CD14-positive monocyte (primary cell): ENCODE measurements around the gene C16orf74. TPM values are rescaled to one million over a fixed set of nuclear protein-coding genes. Genes with fewer than 3 reads are reported as not detected.

Source experiments
- DNase-seq, 3 donors: peaks; one replicate each; pipeline ENCODE4 v3.0.0-alpha.2; 2011 to 2022
- H2AFZ ChIP-seq: 2 replicates; pipeline ENCODE4 v1.6.0; 2012; ENCODE audit warnings: mild to moderate bottlenecking, low read depth, low read length, inconsistent platforms; ENCODE audit not compliant: insufficient read depth, poor library complexity, severe bottlenecking
- H3K27ac ChIP-seq, 2 donors: 1 replicate in 1 of 2; 2 replicates in 1 of 2; pipeline ENCODE4 v1.5.1; 2012 to 2013; ENCODE audit warnings: low read length in 2 of 2, control low read depth in 1 of 2, inconsistent platforms in 1 of 2, low read depth in 1 of 2, mild to moderate bottlenecking in 1 of 2
- H3K27me3 ChIP-seq, 2 donors: one replicate each; pipeline versions ENCODE4 v1.6.0 to v1.6.1; 2011 to 2013; ENCODE audit warnings: low read length in 2 of 2; ENCODE audit not compliant: control insufficient read depth in 2 of 2, insufficient read depth in 2 of 2
- H3K36me3 ChIP-seq, 2 donors: replicated peaks in 1 of 2; 1 replicate in 1 of 2; 2 replicates in 1 of 2; pipeline versions ENCODE4 v1.5.1 to v1.6.1; 2012 to 2013; ENCODE audit warnings: low read length in 2 of 2, control low read depth in 1 of 2, inconsistent platforms in 1 of 2, mild to moderate bottlenecking in 1 of 2; ENCODE audit not compliant: insufficient read depth in 2 of 2, control insufficient read depth in 1 of 2
- H3K4me1 ChIP-seq, 2 donors: 1 replicate in 1 of 2; 2 replicates in 1 of 2; pipeline versions ENCODE4 v1.5.1 to v1.6.1; 2012 to 2013; ENCODE audit warnings: low read length in 2 of 2, control low read depth in 1 of 2, inconsistent platforms in 1 of 2, mild to moderate bottlenecking in 1 of 2, moderate library complexity in 1 of 2; ENCODE audit not compliant: insufficient read depth in 2 of 2, control insufficient read depth in 1 of 2
- H3K4me2 ChIP-seq: replicated peaks from 2 replicates; pipeline ENCODE3; 2012; ENCODE audit warnings: low read length, moderate library complexity, mild to moderate bottlenecking; ENCODE audit not compliant: poor library complexity, severe bottlenecking; ENCODE audit errors: extremely low read depth
- H3K4me3 ChIP-seq, 3 experiments: fragments of 200-600 bp in 1 of 3; sonication (generic) in 1 of 3; replicated peaks in 1 of 3; 1 replicate in 2 of 3; 2 replicates in 1 of 3; pipeline ENCODE4 v1.5.1; 2011 to 2013; ENCODE audit warnings: low read length in 3 of 3, mild to moderate bottlenecking in 3 of 3, control low read depth in 2 of 3, low read depth in 2 of 3, inconsistent platforms in 1 of 3, moderate library complexity in 1 of 3
- H3K79me2 ChIP-seq: 2 replicates; pipeline ENCODE4 v1.6.0; 2012; ENCODE audit warnings: mild to moderate bottlenecking, control low read depth, inconsistent platforms, low read length, moderate library complexity; ENCODE audit not compliant: insufficient read depth
- H3K9ac ChIP-seq: 2 replicates; pipeline ENCODE4 v1.6.0; 2017; ENCODE audit warnings: low read length, mild to moderate bottlenecking; ENCODE audit not compliant: insufficient read depth, poor library complexity, severe bottlenecking
- H3K9me3 ChIP-seq, 2 donors: replicated peaks in 1 of 2; 1 replicate in 1 of 2; 2 replicates in 1 of 2; pipeline versions ENCODE4 v1.5.1 to v1.6.1; 2012 to 2013; ENCODE audit warnings: low read length in 2 of 2, control low read depth in 1 of 2; ENCODE audit not compliant: control insufficient read depth in 1 of 2, insufficient read depth in 1 of 2
- H4K20me1 ChIP-seq: 2 replicates; pipeline ENCODE4 v1.6.0; 2012; ENCODE audit warnings: mild to moderate bottlenecking, low read length, control low read depth, moderate library complexity; ENCODE audit not compliant: insufficient read depth
- H3K27ac Mint-ChIP-seq, 7 donors: one replicate each; pipeline ENCODE4 v1.8.0; 2020; ENCODE audit warnings: mild to moderate bottlenecking in 7 of 7, mixed read lengths in 7 of 7, moderate library complexity in 6 of 7, inconsistent platforms in 2 of 7
- H3K27me3 Mint-ChIP-seq, 3 donors: one replicate each; pipeline ENCODE4 v1.8.0; 2021 to 2022; ENCODE audit warnings: low read depth in 3 of 3, mild to moderate bottlenecking in 3 of 3, mixed read lengths in 3 of 3, moderate library complexity in 3 of 3, inconsistent platforms in 1 of 3
- H3K36me3 Mint-ChIP-seq, 2 donors: one replicate each; pipeline ENCODE4 v1.8.0; 2020; ENCODE audit warnings: mixed read lengths in 2 of 2, inconsistent platforms in 1 of 2, mild to moderate bottlenecking in 1 of 2
- H3K4me1 Mint-ChIP-seq: one replicate; pipeline ENCODE4 v1.8.0; 2020; ENCODE audit warnings: mild to moderate bottlenecking, mixed read lengths
- H3K4me3 Mint-ChIP-seq, 2 donors: one replicate each; pipeline ENCODE4 v1.8.0; 2020; ENCODE audit warnings: mild to moderate bottlenecking in 2 of 2, mixed read lengths in 2 of 2, moderate library complexity in 1 of 2
- H3K9me3 Mint-ChIP-seq, 7 donors: one replicate each; pipeline ENCODE4 v1.8.0; 2020 to 2022; ENCODE audit warnings: mixed read lengths in 7 of 7, mild to moderate bottlenecking in 6 of 7, moderate library complexity in 6 of 7, inconsistent platforms in 2 of 7
- WGBS: methylation state at CpG from one replicate; pipeline ENCODE4 v1.1.5; 2013; ENCODE audit warnings: missing lambda C conversion rate; ENCODE audit not compliant: insufficient coverage; 5-methylcytosine and 5-hydroxymethylcytosine counted together
- intact Hi-C, 2 donors: fragments of 100-400 bp; cut with micrococcal nuclease; formaldehyde crosslinking; loops; one replicate each; pipeline versions ENCODE4 v1.15.0 to v1.15.1; 2023
- polyA plus RNA-seq, 3 donors: library from polyadenylated mRNA; depleted of rRNA in 1 of 3; unstranded in 2 of 3; stranded (reverse) in 1 of 3; fragments of 300-500 nt in 2 of 3; fragments of >200 nt in 1 of 3; fragmentation: Illumina TruSeq in 2 of 3; gene quantifications; 1 replicate in 2 of 3; 2 replicates in 1 of 3; pipeline ENCODE4 v1.2.3, GENCODE V29; 2012 to 2021
- TF ChIP-seq, protein P1 (sequence below): fragments of 200-600 bp; IDR thresholded peaks from one replicate; pipeline ENCODE4 v1.8.0; 2022; ENCODE audit warnings: antibody characterized with exemption, mild to moderate bottlenecking

C16orf74 gene
- polyA plus RNA-seq, 3 donors: 11.3 to 26.6 (median 24.1) TPM

- TF ChIP-seq, protein P1, sequence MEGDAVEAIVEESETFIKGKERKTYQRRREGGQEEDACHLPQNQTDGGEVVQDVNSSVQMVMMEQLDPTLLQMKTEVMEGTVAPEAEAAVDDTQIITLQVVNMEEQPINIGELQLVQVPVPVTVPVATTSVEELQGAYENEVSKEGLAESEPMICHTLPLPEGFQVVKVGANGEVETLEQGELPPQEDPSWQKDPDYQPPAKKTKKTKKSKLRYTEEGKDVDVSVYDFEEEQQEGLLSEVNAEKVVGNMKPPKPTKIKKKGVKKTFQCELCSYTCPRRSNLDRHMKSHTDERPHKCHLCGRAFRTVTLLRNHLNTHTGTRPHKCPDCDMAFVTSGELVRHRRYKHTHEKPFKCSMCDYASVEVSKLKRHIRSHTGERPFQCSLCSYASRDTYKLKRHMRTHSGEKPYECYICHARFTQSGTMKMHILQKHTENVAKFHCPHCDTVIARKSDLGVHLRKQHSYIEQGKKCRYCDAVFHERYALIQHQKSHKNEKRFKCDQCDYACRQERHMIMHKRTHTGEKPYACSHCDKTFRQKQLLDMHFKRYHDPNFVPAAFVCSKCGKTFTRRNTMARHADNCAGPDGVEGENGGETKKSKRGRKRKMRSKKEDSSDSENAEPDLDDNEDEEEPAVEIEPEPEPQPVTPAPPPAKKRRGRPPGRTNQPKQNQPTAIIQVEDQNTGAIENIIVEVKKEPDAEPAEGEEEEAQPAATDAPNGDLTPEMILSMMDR: no peak
- Histone ChIP-seq H2AFZ (no peak overlapping the region), H4K20me1 (no peaks in the 10 kb centered on the region), H3K4me1 (peaks cover 17 to 20% of the 10 kb centered on the region in 2 donors), H3K4me3 (no peak overlapping the region), H3K27me3 (peaks cover 0 to 3% of the 10 kb centered on the region in 2 donors), H3K4me2 (no peak overlapping the region), H3K36me3 (no peaks in the 10 kb centered on the region), H3K79me2 (peaks cover 6% of the 10 kb centered on the region), H3K27ac (no peak overlapping the region), H3K9ac (no peak overlapping the region), H3K9me3 (no peaks in the 10 kb centered on the region)
- H3K27ac Mint-ChIP-seq: no peak overlapping the region
- WGBS: 51% methylated on average over 9 of the region's 13 CpGs
- peaks cover 4 to 7% (median 7%) of the 10 kb centered on the region in 3 donors for H3K27me3 Mint-ChIP-seq
- no peaks in the 10 kb centered on the region for H3K9me3 Mint-ChIP-seq
- H3K4me3 Mint-ChIP-seq: no peak overlapping the region
- no peak for DNase-seq
- peaks cover 14 to 30% of the 10 kb centered on the region in 2 donors for H3K36me3 Mint-ChIP-seq
- H3K4me1 Mint-ChIP-seq: peaks cover 20% of the 10 kb centered on the region
- intact Hi-C loops: no loop called here
Measured at GRCh38 chr16:85746460-85747215, 4.3 kb downstream of the C16orf74 start.

GRCh38 chr16:85738923-85739715, 11.8 kb downstream of the C16orf74 start:
- no peaks in the 10 kb centered on the region for H3K27me3 ChIP-seq
- H3K4me1 ChIP-seq: peaks cover 32 to 33% of the 10 kb centered on the region in 2 donors
- no peak for DNase-seq
- H3K27ac ChIP-seq: no peak overlapping the region
- Mint-ChIP-seq H3K36me3 (peaks cover 20 to 28% of the 10 kb centered on the region in 2 donors), H3K27ac (peak overlapping the region in 1 of 7 donors; percentile 3), H3K4me3 (no peak overlapping the region), H3K27me3 (peaks cover 0 to 8% (median 5%) of the 10 kb centered on the region in 3 donors), H3K4me1 (peaks cover 32% of the 10 kb centered on the region), H3K9me3 (peaks cover 0 to 2% (median 0%) of the 10 kb centered on the region in 7 donors)
- WGBS: 90% methylated on average over 8 of the region's 13 CpGs
- no peak overlapping the region for H2AFZ ChIP-seq
- no peaks in the 10 kb centered on the region for H4K20me1 ChIP-seq
- no peaks in the 10 kb centered on the region for H3K9me3 ChIP-seq
- H3K4me3 ChIP-seq: no peak overlapping the region
- intact Hi-C loops: loop anchor here in 1 of 2 donors (10.0 kb wide), 1 partner anchor 176 kb away; no protein-coding TSS in a partner anchor
- no peaks in the 10 kb centered on the region for H3K36me3 ChIP-seq
- TF ChIP-seq, protein P1: no peak
- H3K79me2 ChIP-seq: peaks cover 17% of the 10 kb centered on the region
- H3K4me2 ChIP-seq: no peak overlapping the region
- no peak overlapping the region for H3K9ac ChIP-seq
